Astrocyte (in vitro differentiated cells and primary cell): ENCODE data around the gene HLA-B.

ENCODE experiments used
- EZH2 ChIP-seq: IDR thresholded peaks from 2 replicates; pipeline ENCODE4 v1.6.1; 2012; ENCODE audit warnings: mild to moderate bottlenecking, low read length, inconsistent platforms; ENCODE audit not compliant: insufficient read depth
- TF ChIP-seq, protein P1 (sequence below): IDR thresholded peaks from 2 replicates; pipeline ENCODE4 v1.5.1; 2011; ENCODE audit warnings: low read depth, mild to moderate bottlenecking, inconsistent platforms, low read length, moderate library complexity; ENCODE audit not compliant: insufficient read depth

DNA sequence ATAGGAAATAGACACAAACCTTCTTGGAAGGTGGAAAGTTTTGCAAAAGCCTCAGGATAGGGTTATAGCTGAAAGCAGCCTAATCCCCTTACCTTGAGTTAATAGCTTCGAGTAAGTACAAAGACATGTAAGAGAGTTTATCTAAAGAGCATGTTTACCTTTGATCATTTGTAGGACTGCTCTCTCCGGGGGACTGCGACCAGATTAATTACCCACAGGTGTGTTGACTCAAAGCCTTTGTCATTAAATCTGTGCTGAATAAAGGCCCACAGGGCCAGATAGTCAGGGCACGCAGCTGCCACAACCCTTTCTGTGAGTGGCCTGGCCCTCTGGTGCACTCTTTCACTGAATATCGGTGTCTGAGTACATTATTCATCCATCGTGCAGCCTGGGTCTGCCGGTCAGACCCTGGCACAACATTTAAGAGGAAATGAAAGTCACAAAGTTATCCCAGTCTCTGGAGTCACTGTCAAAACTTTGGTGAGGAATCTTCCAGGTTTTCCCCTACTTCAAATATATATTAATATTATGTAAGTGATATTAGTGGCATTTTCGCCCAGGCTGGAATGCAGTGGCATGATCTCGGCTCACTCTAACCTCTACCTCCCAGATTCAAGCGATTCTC is 41.0 kb upstream of the HLA-B start:
- TF ChIP-seq, protein P1, sequence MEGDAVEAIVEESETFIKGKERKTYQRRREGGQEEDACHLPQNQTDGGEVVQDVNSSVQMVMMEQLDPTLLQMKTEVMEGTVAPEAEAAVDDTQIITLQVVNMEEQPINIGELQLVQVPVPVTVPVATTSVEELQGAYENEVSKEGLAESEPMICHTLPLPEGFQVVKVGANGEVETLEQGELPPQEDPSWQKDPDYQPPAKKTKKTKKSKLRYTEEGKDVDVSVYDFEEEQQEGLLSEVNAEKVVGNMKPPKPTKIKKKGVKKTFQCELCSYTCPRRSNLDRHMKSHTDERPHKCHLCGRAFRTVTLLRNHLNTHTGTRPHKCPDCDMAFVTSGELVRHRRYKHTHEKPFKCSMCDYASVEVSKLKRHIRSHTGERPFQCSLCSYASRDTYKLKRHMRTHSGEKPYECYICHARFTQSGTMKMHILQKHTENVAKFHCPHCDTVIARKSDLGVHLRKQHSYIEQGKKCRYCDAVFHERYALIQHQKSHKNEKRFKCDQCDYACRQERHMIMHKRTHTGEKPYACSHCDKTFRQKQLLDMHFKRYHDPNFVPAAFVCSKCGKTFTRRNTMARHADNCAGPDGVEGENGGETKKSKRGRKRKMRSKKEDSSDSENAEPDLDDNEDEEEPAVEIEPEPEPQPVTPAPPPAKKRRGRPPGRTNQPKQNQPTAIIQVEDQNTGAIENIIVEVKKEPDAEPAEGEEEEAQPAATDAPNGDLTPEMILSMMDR, result no peak
- no peak for TF ChIP-seq EZH2
